Measurements from ENCODE around the gene DIP2C. TPM values are rescaled to one million over a fixed set of nuclear protein-coding genes. Genes with fewer than 3 reads are reported as not detected.
"Not testable (repeated sequence)": the region's sequence is repeated elsewhere in the genome, so short reads cannot be mapped to it uniquely, and the experiment has no call there.

The DIP2C gene
- total RNA-seq, 1 donor from 2014 or later: 0.53 TPM

DNA sequence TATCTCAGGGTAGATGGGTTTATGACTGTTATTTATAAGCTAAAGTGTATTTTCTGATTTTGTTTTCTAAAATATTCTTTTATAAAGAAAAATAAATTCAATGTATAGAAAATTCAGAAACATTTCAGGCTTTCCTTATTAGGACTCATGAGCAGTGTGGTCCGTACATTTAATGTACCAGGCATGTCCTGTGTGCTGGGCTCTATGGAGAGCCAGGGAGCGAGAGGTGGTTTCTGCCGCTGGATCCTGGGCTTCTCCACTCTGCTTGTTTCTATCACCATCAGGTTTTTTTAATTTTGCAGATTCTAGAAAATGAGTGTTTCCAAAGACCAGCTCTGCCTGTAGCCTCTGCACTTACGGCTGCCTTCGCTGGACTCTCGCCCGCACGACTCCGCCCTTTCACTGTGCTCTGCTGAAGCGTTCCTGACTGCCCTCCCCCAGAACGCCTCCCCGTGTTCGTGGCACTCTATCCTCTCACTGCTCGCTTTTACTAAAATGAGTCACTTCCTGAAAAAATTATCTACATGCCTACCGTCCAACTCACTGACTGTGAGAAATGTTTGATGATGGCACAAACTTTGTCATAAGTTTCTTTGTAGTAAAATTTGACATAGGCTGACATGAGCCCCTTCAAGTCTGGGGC lies 365.7 kb downstream of the DIP2C start:
- TF ChIP-seq, protein P1, sequence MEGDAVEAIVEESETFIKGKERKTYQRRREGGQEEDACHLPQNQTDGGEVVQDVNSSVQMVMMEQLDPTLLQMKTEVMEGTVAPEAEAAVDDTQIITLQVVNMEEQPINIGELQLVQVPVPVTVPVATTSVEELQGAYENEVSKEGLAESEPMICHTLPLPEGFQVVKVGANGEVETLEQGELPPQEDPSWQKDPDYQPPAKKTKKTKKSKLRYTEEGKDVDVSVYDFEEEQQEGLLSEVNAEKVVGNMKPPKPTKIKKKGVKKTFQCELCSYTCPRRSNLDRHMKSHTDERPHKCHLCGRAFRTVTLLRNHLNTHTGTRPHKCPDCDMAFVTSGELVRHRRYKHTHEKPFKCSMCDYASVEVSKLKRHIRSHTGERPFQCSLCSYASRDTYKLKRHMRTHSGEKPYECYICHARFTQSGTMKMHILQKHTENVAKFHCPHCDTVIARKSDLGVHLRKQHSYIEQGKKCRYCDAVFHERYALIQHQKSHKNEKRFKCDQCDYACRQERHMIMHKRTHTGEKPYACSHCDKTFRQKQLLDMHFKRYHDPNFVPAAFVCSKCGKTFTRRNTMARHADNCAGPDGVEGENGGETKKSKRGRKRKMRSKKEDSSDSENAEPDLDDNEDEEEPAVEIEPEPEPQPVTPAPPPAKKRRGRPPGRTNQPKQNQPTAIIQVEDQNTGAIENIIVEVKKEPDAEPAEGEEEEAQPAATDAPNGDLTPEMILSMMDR (IDR thresholded peaks at IDR 0.05; ENCODE audit: insufficient read depth, low read length, severe bottlenecking): no peak
- peaks cover 1% of the 10 kb centered on the region for H3K27me3 ChIP-seq (ENCODE audit: control insufficient read depth, insufficient read depth, low read length)
- DNase-seq (ENCODE audit: low read depth) (peak; percentile 91), FAIRE-seq (no peak)
- H3K36me3 ChIP-seq (ENCODE audit: control insufficient read depth, insufficient read depth, low read length): no peaks in the 10 kb centered on the region
- no peak overlapping the region for H3K4me3 ChIP-seq (ENCODE audit: low read depth, low read length)

DNA sequence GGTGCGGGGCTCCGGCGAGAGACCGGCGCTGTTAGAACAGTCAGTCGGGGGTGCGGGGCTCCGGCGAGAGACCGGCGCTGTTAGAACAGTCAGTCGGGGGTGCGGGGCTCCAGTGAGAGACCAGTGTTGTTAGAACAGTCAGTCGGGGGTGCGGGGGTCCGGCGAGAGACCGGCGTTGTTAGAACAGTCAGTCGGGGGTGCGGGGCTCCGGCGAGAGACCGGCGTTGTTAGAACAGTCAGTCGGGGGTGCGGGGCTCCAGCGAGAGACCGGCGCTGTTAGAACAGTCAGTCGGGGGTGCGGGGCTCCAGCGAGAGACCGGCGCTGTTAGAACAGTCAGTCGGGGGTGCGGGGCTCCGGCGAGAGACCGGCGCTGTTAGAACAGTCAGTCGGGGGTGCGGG lies 366.4 kb downstream of the DIP2C start:
- H3K4me3 ChIP-seq (ENCODE audit: low read depth, low read length); H3K27me3 ChIP-seq (ENCODE audit: control insufficient read depth, insufficient read depth, low read length); H3K36me3 ChIP-seq (ENCODE audit: control insufficient read depth, insufficient read depth, low read length); DNase-seq (ENCODE audit: low read depth); FAIRE-seq: not testable (repeated sequence)

DNA sequence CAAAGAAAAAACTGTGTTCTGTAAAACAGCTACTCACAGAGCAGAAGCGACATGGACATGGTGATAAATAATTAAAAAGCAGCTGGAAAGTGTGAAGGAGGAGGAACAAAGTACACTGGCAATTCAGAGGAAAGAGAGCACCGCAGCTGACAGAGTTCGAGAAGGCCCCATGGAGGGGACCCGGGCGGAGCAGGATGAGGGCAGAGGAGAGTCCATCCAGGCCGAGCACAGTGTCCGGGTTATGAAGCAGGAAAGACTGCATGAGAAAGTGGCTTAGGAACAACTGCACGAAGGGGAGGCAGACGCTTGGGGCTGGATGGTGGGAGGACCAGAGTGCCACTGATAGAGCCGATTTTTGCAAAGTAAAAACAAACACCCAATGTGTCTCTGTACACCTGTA lies 368.7 kb downstream of the DIP2C start:
- no peak overlapping the region for H3K4me3 ChIP-seq (ENCODE audit: low read depth, low read length)
- no peak for DNase-seq (ENCODE audit: low read depth)
- TF ChIP-seq, protein P1 (IDR thresholded peaks at IDR 0.05; ENCODE audit: insufficient read depth, low read length, severe bottlenecking): no peak
- H3K36me3 ChIP-seq (ENCODE audit: control insufficient read depth, insufficient read depth, low read length): no peaks in the 10 kb centered on the region
- no peaks in the 10 kb centered on the region for H3K27me3 ChIP-seq (ENCODE audit: control insufficient read depth, insufficient read depth, low read length)
- no peak for FAIRE-seq

DNA sequence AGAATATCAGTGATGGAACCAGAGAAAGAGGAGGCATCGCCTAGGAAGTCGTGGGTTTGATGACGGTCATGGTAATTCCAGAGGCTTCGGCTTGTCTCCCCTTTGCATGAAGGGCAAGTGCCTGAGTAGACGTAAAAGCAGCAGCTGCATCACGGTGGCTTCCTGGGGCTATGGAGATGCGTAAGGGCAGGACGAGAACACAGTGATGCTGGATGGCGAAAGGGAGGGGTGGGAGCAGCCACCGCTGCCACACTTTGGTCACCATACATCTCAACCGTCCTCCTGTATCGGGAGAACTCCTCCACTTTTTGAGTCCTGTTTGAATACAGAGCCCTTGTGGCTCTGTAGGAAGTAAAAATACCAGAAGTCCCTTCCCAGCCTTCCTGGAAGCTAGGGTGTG lies 371.5 kb downstream of the DIP2C start:
- Histone ChIP-seq H3K4me3 (ENCODE audit: low read depth, low read length) (no peak overlapping the region), H3K36me3 (ENCODE audit: control insufficient read depth, insufficient read depth, low read length) (no peaks in the 10 kb centered on the region), H3K27me3 (ENCODE audit: control insufficient read depth, insufficient read depth, low read length) (no peaks in the 10 kb centered on the region)
- FAIRE-seq (peak; percentile 23), DNase-seq (ENCODE audit: low read depth) (no peak)
- TF ChIP-seq, protein P1 (IDR thresholded peaks at IDR 0.05; ENCODE audit: insufficient read depth, low read length, severe bottlenecking): no peak

DNA sequence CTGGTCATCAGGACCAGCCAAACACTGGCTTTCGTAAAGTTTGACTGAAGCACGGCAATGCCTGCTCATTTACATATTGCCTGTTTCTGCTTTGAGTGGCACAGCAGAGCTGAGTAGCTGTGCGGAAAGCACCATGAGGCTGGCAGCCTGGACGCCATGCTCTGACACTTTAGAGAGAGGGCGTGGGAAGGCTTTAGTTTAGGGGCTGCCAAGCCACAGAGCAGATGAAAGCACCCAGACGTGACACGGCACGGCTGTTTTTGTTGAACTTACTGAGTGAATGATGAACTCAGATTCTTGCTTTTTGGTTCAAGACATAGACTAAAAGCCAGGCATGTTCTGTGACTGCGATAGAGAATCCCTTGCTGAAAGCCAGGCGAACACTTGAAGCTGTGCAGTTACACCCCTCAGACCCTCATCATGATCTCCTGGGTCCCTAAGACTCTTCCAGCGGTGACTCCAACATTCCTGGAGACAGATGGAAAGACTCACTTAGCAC lies 372.1 kb downstream of the DIP2C start:
- Histone ChIP-seq H3K4me3 (ENCODE audit: low read depth, low read length) (no peak overlapping the region), H3K27me3 (ENCODE audit: control insufficient read depth, insufficient read depth, low read length) (no peaks in the 10 kb centered on the region), H3K36me3 (ENCODE audit: control insufficient read depth, insufficient read depth, low read length) (no peaks in the 10 kb centered on the region)
- TF ChIP-seq, protein P1 (IDR thresholded peaks at IDR 0.05; ENCODE audit: insufficient read depth, low read length, severe bottlenecking): no peak
- DNase-seq (ENCODE audit: low read depth) (no peak), FAIRE-seq (no peak)

DNA sequence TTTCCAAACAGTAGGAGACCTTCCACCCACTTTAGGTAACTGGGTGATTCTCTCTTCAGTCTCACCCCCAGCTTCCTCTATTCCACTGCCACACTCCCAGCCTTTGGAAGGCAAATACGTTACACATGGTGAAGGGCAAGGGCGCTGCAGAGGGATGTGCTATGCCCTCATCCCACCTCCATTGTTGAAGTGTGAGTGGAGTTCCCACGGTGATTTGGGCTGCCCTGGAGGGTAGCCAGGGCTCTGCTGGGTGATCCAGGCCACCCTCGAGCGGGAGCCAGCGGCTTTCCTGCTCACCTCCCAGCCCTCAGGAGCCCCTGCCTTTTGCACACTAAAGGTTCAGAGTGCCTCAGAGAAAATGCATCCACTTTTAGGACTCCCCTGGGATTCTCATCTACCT lies 373.1 kb downstream of the DIP2C start:
- Histone ChIP-seq H3K36me3 (ENCODE audit: control insufficient read depth, insufficient read depth, low read length) (no peaks in the 10 kb centered on the region), H3K27me3 (ENCODE audit: control insufficient read depth, insufficient read depth, low read length) (no peaks in the 10 kb centered on the region), H3K4me3 (ENCODE audit: low read depth, low read length) (no peak overlapping the region)
- TF ChIP-seq, protein P1 (IDR thresholded peaks at IDR 0.05; ENCODE audit: insufficient read depth, low read length, severe bottlenecking): no peak
- FAIRE-seq (no peak), DNase-seq (ENCODE audit: low read depth) (no peak)

Measured in bronchial epithelial cell (primary cell).